Sigmoid colon (tissue), 7 donors: Measurements from ENCODE around the gene TEDDM1. TPM values are rescaled to one million over a fixed set of nuclear protein-coding genes. Genes with fewer than 3 reads are reported as not detected.

Experiments used
- DNase-seq: peaks from one replicate; pipeline ENCODE4 v3.0.0-alpha.2; 2019
- H3K27ac ChIP-seq, 4 donors: fragments of 200-600 bp; sonication (generic); one replicate each; pipeline ENCODE4 v1.5.1; 2016 to 2019; ENCODE audit warnings: mild to moderate bottlenecking in 1 of 4
- H3K27me3 ChIP-seq, 3 donors: fragments of 200-600 bp; sonication (generic); one replicate each; pipeline ENCODE4 v1.5.1; 2019; ENCODE audit warnings: mild to moderate bottlenecking in 1 of 3
- H3K36me3 ChIP-seq, 4 donors: fragments of 200-600 bp; sonication (generic); one replicate each; pipeline ENCODE4 v1.5.1; 2016 to 2019
- H3K4me1 ChIP-seq, 4 donors: fragments of 200-600 bp; sonication (generic); one replicate each; pipeline ENCODE4 v1.5.1; 2017 to 2019
- H3K4me3 ChIP-seq, 4 donors: fragments of 200-600 bp; sonication (generic); one replicate each; pipeline ENCODE4 v1.5.1; 2017 to 2019; ENCODE audit warnings: mild to moderate bottlenecking in 2 of 4, moderate library complexity in 1 of 4
- H3K9me3 ChIP-seq, 4 donors: fragments of 200-600 bp in 3 of 4; sonication (generic) in 3 of 4; one replicate each; pipeline versions ENCODE4 v1.5.1 to v1.6.1; 2013 to 2019
- EP300 ChIP-seq, 4 donors: sonication (generic); formaldehyde crosslinking; IDR thresholded peaks; one replicate each; pipeline ENCODE4 v1.6.1; 2017; ENCODE audit warnings: antibody characterized with exemption in 4 of 4
- POLR2A ChIP-seq, 2 donors: fragments of 450-650 bp; IDR thresholded peaks; one replicate each; pipeline ENCODE4 v1.6.1; 2016; ENCODE audit warnings: antibody characterized with exemption in 2 of 2, mild to moderate bottlenecking in 2 of 2, moderate library complexity in 2 of 2
- POLR2AphosphoS5 ChIP-seq, 4 donors: sonication (generic); formaldehyde crosslinking; IDR thresholded peaks; one replicate each; pipeline ENCODE4 v1.6.1; 2017; ENCODE audit warnings: antibody characterized with exemption in 4 of 4
- WGBS, 2 donors: extraction: QIAGEN DNeasy Blood & Tissue Kit; methylation state at CpG; one replicate each; pipeline ENCODE4 v1.1.7; 2013; 5-methylcytosine and 5-hydroxymethylcytosine counted together
- intact Hi-C: fragments of 100-400 bp; cut with DNase I; formaldehyde crosslinking; loops from one replicate; pipeline ENCODE4 v1.15.1; 2023
- polyA plus RNA-seq, 3 donors: library from polyadenylated mRNA; stranded (reverse); fragments of 200-250 nt; gene quantifications; one replicate each; pipeline ENCODE4 v1.2.3, GENCODE V29; 2013
- total RNA-seq, 4 donors: library from RNA; depleted of rRNA; stranded (reverse); fragments of >200 nt; gene quantifications; one replicate each; pipeline ENCODE4 v1.1.0, GENCODE V29; 2016
- TF ChIP-seq, protein P1 (sequence below), 4 experiments: fragments of 450-650 bp in 3 of 4; fragments of 200-600 bp in 1 of 4; IDR thresholded peaks; one replicate each; pipeline ENCODE4 v1.5.1; 2016 to 2019; ENCODE audit warnings: antibody characterized with exemption in 4 of 4, mild to moderate bottlenecking in 3 of 4, moderate library complexity in 2 of 4
- donor health status: healthy with polysubstance abuse.
- donor health status: Bipolar disorder and iron deficiency.
- donor health status: healthy.

TEDDM1 gene
- total and polyA plus RNA-seq, 7 donors = not detected

DNA sequence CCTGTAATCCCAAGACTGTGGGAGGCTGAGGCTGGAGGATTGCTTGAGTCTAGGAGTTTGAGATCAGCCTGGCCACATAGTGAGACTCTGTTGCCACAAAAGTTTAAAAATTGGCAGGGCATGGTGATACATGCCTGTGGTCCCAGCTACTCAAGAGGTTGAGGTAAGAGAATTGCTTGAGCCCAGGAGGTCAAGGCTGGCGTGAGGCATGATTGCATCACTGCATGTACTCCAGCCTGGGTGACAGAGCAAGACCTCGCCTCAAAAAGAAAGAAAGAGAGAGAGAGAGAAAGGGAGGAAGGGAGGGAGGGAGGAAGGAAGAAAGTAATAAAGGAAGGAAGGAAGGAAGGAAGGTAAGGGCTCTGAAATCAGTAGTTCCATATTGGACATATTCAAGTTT is 33.9 kb downstream of the TEDDM1 start:
- Histone ChIP-seq H3K9me3 (no peaks in the 10 kb centered on the region), H3K4me1 (no peaks in the 10 kb centered on the region), H3K27me3 (no peaks in the 10 kb centered on the region), H3K27ac (no peak overlapping the region), H3K4me3 (no peak overlapping the region), H3K36me3 (no peaks in the 10 kb centered on the region)
- DNase-seq = no peak
- intact Hi-C loops = no loop called here
- 92% methylated on average over 2 of the region's 2 CpGs for WGBS, 2 donors
- TF ChIP-seq, protein P1, sequence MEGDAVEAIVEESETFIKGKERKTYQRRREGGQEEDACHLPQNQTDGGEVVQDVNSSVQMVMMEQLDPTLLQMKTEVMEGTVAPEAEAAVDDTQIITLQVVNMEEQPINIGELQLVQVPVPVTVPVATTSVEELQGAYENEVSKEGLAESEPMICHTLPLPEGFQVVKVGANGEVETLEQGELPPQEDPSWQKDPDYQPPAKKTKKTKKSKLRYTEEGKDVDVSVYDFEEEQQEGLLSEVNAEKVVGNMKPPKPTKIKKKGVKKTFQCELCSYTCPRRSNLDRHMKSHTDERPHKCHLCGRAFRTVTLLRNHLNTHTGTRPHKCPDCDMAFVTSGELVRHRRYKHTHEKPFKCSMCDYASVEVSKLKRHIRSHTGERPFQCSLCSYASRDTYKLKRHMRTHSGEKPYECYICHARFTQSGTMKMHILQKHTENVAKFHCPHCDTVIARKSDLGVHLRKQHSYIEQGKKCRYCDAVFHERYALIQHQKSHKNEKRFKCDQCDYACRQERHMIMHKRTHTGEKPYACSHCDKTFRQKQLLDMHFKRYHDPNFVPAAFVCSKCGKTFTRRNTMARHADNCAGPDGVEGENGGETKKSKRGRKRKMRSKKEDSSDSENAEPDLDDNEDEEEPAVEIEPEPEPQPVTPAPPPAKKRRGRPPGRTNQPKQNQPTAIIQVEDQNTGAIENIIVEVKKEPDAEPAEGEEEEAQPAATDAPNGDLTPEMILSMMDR (IDR thresholded peaks at IDR 0.05) = no peak
- no peak for TF ChIP-seq POLR2A (IDR thresholded peaks at IDR 0.05)
- TF ChIP-seq POLR2AphosphoS5 (IDR thresholded peaks at IDR 0.05) = no peak
- no peak for TF ChIP-seq EP300 (IDR thresholded peaks at IDR 0.05)

DNA sequence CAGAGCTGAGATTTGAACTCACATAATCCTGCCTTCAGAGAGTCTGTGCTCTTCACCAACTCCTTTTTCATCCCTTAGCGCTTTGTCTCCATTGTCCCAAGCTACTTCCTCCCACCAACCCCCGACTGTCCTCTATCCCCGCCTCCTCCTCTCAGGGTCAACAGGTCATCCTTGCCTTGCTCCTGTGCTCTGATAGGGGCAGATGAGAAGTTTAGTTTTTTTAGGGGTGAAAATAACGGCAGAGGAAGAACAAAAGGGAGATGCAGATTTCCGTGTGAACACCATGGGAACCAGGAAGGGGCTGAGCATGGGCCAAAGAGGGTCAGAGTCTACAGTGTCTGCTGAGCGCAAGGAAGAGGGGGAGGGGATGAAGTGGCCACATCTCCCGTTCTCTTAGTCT is 40.8 kb downstream of the TEDDM1 start:
- intact Hi-C loops = no loop called here
- H3K36me3 ChIP-seq = no peaks in the 10 kb centered on the region
- no peaks in the 10 kb centered on the region for H3K27me3 ChIP-seq
- no peak overlapping the region for H3K27ac ChIP-seq
- no peaks in the 10 kb centered on the region for H3K4me1 ChIP-seq
- no peak for DNase-seq
- WGBS, 2 donors = 78 to 79% methylated on average over 7 of the region's 7 CpGs
- no peak overlapping the region for H3K4me3 ChIP-seq
- no peaks in the 10 kb centered on the region for H3K9me3 ChIP-seq
- TF ChIP-seq, protein P1 (IDR thresholded peaks at IDR 0.05) = no peak
- TF ChIP-seq POLR2AphosphoS5 (IDR thresholded peaks at IDR 0.05) (no peak), EP300 (IDR thresholded peaks at IDR 0.05) (no peak), POLR2A (IDR thresholded peaks at IDR 0.05) (no peak)

DNA sequence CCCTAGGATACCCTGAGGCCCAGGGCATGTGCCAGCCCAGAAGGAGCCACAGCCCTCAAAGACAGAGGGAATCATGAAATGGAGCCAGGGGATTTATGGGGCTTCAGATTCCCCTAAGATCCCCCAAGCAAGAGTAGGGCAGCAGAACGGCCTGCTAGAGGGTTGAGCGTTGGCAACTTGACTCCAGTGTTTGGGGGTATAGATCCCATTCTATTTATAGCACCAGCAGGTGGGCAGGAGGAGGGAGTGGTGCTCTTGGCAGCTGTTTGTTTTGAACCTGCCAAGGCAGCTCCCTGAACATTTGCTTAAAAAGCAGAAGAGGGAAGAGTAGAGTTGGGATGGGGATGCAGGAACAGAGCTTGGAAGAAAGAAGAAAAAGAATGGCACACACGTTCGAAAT is 42.6 kb downstream of the TEDDM1 start:
- no peaks in the 10 kb centered on the region for H3K36me3 ChIP-seq
- WGBS, 2 donors = 89 to 95% methylated on average over 4 of the region's 4 CpGs
- no peaks in the 10 kb centered on the region for H3K4me1 ChIP-seq
- no peaks in the 10 kb centered on the region for H3K27me3 ChIP-seq
- no peak for DNase-seq
- H3K9me3 ChIP-seq = no peaks in the 10 kb centered on the region
- H3K4me3 ChIP-seq = no peak overlapping the region
- TF ChIP-seq POLR2AphosphoS5 (IDR thresholded peaks at IDR 0.05) = no peak
- TF ChIP-seq EP300 (IDR thresholded peaks at IDR 0.05) = no peak
- TF ChIP-seq POLR2A (IDR thresholded peaks at IDR 0.05) = no peak
- TF ChIP-seq, protein P1 (IDR thresholded peaks at IDR 0.05) = no peak
- H3K27ac ChIP-seq = no peak overlapping the region
- intact Hi-C loops = no loop called here

DNA sequence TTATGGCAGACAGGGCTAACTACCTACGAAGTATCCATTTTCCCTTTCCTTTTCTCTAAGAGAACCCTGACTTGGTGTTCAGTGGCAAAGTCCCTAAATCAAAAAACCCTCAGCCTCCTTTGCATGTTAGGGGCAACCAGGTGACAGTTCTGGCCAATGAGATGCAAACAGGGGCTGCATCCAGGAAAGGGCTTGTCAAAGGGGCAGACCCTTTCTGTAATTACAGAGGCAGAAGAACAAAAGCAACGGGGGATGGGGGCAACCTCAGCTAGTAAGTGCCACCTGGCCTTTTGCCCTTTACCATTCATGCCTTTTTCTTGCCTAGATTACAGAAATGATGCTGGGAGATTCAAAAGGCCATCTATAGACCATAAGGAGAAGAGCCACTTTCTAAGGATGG is 43.3 kb downstream of the TEDDM1 start:
- no peak for DNase-seq
- no peak for TF ChIP-seq POLR2AphosphoS5 (IDR thresholded peaks at IDR 0.05)
- TF ChIP-seq POLR2A (IDR thresholded peaks at IDR 0.05) = no peak
- no peak for TF ChIP-seq EP300 (IDR thresholded peaks at IDR 0.05)
- TF ChIP-seq, protein P1 (IDR thresholded peaks at IDR 0.05) = no peak
- Histone ChIP-seq H3K36me3 (no peaks in the 10 kb centered on the region), H3K4me3 (no peak overlapping the region), H3K4me1 (no peaks in the 10 kb centered on the region), H3K9me3 (no peaks in the 10 kb centered on the region), H3K27me3 (no peaks in the 10 kb centered on the region), H3K27ac (no peak overlapping the region)
- intact Hi-C loops = no loop called here
- 76 to 81% methylated on average over 2 of the region's 2 CpGs for WGBS, 2 donors

DNA sequence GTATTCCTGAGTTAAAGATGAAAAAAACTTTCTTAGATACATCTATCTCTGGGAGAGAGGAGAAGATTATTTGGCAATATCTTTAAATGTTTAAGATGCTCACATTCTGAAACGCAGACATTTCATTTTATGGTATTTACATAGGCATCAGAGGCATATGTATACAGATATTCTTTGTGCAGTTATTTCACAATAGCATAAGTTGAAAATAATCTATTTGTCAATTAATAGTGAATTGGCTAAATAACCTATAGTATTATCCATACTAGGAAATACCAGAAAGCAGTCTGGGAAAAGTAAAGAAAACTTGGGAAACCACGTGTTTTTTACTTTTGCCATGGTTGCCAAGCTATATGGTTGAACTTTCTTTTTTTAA is 44.8 kb downstream of the TEDDM1 start:
- H3K4me3 ChIP-seq = no peak overlapping the region
- no peaks in the 10 kb centered on the region for H3K27me3 ChIP-seq
- peaks cover 0 to 10% (median 4%) of the 10 kb centered on the region in 4 donors for H3K4me1 ChIP-seq
- H3K27ac ChIP-seq = no peak overlapping the region
- TF ChIP-seq, protein P1 (IDR thresholded peaks at IDR 0.05) = no peak
- TF ChIP-seq POLR2A (IDR thresholded peaks at IDR 0.05) = no peak
- no peak for TF ChIP-seq POLR2AphosphoS5 (IDR thresholded peaks at IDR 0.05)
- TF ChIP-seq EP300 (IDR thresholded peaks at IDR 0.05) = no peak
- no peaks in the 10 kb centered on the region for H3K9me3 ChIP-seq
- intact Hi-C loops = no loop called here
- DNase-seq = no peak
- no peaks in the 10 kb centered on the region for H3K36me3 ChIP-seq
- 31 to 71% methylated on average over 2 of the region's 2 CpGs for WGBS, 2 donors
